ENCODE results near the gene NCOA3.

NCOA3 gene

GRCh38 chr20:47661714-47662113 lies 160.0 kb downstream of the NCOA3 start:
- WGBS (ENCODE audit: extremely low coverage, insufficient coverage, low lambda C conversion rate), result no CpG with 5 or more reads among the region's 7 CpGs
- Histone ChIP-seq H3K4me3 (ENCODE audit: low read length) (no peak overlapping the region), H3K23ac (ENCODE audit: low read length) (no peak overlapping the region), H4K8ac (ENCODE audit: low read depth, low read length) (no peak overlapping the region), H3K56ac (ENCODE audit: low read length) (no peak overlapping the region), H2BK120ac (ENCODE audit: low read depth, low read length) (no peak overlapping the region), H2BK15ac (replicated peaks; ENCODE audit: low read depth) (no peak overlapping the region), H3K18ac (ENCODE audit: low read length) (no peak overlapping the region), H3K27ac (ENCODE audit: low read depth, low read length) (no peak overlapping the region), H3K9ac (ENCODE audit: low read length) (no peak overlapping the region), H3K79me2 (ENCODE audit: control insufficient read depth, insufficient read depth, low read length) (no peaks in the 10 kb centered on the region), H2BK5ac (ENCODE audit: low read length) (no peak overlapping the region), H2AK5ac (ENCODE audit: low read length) (no peak overlapping the region), H3K79me1 (ENCODE audit: low read length) (no peaks in the 10 kb centered on the region), H3K4me1 (ENCODE audit: control insufficient read depth, low read depth, low read length) (no peaks in the 10 kb centered on the region), H3K4ac (ENCODE audit: low read depth, low read length) (no peak overlapping the region), H4K5ac (ENCODE audit: low read length) (no peak overlapping the region), H3K27me3 (ENCODE audit: insufficient read depth, low read length, poor library complexity) (no peaks in the 10 kb centered on the region), H3K4me2 (ENCODE audit: low read length) (no peak overlapping the region), H3K36me3 (ENCODE audit: control insufficient read depth, insufficient read depth, low read length) (no peaks in the 10 kb centered on the region)
- no peak for DNase-seq

DNA sequence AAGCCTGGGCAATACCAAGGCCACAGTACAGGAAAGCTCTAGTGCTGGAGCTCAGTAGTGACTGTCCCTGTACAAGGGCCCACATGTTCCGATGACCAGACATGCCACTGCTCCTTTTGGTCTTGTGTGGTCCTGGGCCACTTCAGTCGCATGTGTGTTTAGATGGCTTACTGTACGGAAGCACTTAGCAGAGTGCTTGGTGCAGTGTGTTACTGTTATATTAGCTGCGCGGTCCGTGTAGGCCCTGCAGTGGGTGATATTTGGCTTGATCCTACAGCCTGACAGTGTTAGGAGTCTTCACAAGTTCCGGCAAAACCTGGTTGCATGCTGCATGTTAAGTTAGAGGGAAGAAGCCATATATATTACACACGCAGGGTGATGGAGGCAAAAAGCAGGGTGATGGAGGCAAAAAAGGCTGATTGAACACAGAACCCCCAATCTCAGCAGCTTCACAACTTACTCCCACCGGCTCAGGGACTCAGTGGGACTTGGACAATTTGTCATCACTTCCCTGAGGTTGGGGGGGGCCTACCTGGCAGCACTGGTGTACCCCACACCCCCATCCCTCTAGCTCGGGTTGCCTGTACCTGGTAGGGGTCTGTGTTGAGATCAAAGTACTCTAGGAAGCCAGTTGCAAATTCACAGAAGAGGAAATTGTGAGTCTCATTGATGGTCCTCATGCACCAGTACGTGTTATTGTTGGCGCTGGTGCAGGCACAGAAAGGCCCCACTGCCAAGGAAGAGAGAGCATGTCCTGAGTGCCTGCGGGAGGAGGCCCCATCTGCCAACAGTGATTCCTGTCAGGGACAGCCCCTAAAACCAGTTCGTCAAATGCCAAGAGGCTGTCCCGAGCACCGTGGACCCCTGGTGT lies 161.0 kb downstream of the NCOA3 start:
- H3K27ac ChIP-seq (ENCODE audit: low read depth, low read length), result no peak overlapping the region
- H2BK15ac ChIP-seq (replicated peaks; ENCODE audit: low read depth), result no peak overlapping the region
- H3K79me1 ChIP-seq (ENCODE audit: low read length), result no peaks in the 10 kb centered on the region
- no peak overlapping the region for H3K4ac ChIP-seq (ENCODE audit: low read depth, low read length)
- no peak overlapping the region for H3K4me3 ChIP-seq (ENCODE audit: low read length)
- H3K79me2 ChIP-seq (ENCODE audit: control insufficient read depth, insufficient read depth, low read length), result no peaks in the 10 kb centered on the region
- no peaks in the 10 kb centered on the region for H3K36me3 ChIP-seq (ENCODE audit: control insufficient read depth, insufficient read depth, low read length)
- no peak overlapping the region for H3K9ac ChIP-seq (ENCODE audit: low read length)
- no peak overlapping the region for H2BK120ac ChIP-seq (ENCODE audit: low read depth, low read length)
- no peak overlapping the region for H2AK5ac ChIP-seq (ENCODE audit: low read length)
- no peak overlapping the region for H3K18ac ChIP-seq (ENCODE audit: low read length)
- H3K4me2 ChIP-seq (ENCODE audit: low read length), result no peak overlapping the region
- no peak overlapping the region for H4K8ac ChIP-seq (ENCODE audit: low read depth, low read length)
- no peak overlapping the region for H3K56ac ChIP-seq (ENCODE audit: low read length)
- DNase-seq, result no peak
- H3K4me1 ChIP-seq (ENCODE audit: control insufficient read depth, low read depth, low read length), result no peaks in the 10 kb centered on the region
- no CpG with 5 or more reads among the region's 16 CpGs for WGBS (ENCODE audit: extremely low coverage, insufficient coverage, low lambda C conversion rate)
- H3K23ac ChIP-seq (ENCODE audit: low read length), result no peak overlapping the region
- H4K5ac ChIP-seq (ENCODE audit: low read length), result no peak overlapping the region
- H2BK5ac ChIP-seq (ENCODE audit: low read length), result no peak overlapping the region
- H3K27me3 ChIP-seq (ENCODE audit: insufficient read depth, low read length, poor library complexity), result no peaks in the 10 kb centered on the region

DNA sequence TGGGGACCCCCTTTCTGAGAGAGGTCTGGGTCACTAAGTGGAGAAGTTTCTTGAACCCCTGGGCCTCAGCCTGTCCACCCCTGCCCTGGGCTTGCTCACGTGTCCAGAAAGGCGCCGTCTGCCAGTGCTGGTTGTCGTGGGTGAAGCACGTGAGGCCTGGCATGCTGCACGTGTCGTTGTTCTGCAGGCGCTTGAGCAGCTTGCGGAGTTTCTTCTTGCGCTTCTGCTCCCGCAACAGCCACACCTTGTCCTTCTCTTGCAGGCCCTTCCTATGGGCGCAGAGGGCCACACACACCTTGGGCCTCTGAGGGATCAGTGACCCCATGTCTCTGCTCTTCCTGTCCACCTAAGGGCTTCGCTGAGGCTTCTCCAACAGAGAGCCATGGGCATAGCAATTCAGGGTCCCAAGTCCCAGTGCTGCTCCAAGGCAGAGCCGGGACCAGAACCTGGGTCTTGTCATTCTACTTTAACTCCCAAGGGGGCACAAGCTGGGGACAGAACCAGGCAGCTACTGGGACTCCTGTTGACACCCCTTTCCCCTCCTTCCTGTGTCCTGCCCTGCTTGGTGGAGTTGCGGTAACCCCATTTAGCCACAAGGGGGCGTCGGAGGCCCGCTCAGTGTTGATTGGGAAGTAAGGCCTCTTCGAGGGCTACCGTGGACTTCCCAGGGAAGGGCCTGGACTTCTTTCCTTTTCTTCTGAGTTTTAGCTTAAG lies 161.8 kb downstream of the NCOA3 start:
- Histone ChIP-seq H3K56ac (ENCODE audit: low read length) (no peak overlapping the region), H3K79me1 (ENCODE audit: low read length) (no peaks in the 10 kb centered on the region), H3K36me3 (ENCODE audit: control insufficient read depth, insufficient read depth, low read length) (no peaks in the 10 kb centered on the region), H4K8ac (ENCODE audit: low read depth, low read length) (no peak overlapping the region), H2BK5ac (ENCODE audit: low read length) (no peak overlapping the region), H2AK5ac (ENCODE audit: low read length) (no peak overlapping the region), H3K9ac (ENCODE audit: low read length) (no peak overlapping the region), H3K4me1 (ENCODE audit: control insufficient read depth, low read depth, low read length) (no peaks in the 10 kb centered on the region), H2BK120ac (ENCODE audit: low read depth, low read length) (no peak overlapping the region), H3K27me3 (ENCODE audit: insufficient read depth, low read length, poor library complexity) (no peaks in the 10 kb centered on the region), H3K79me2 (ENCODE audit: control insufficient read depth, insufficient read depth, low read length) (no peaks in the 10 kb centered on the region), H3K27ac (ENCODE audit: low read depth, low read length) (no peak overlapping the region), H3K23ac (ENCODE audit: low read length) (no peak overlapping the region), H3K4me2 (ENCODE audit: low read length) (no peak overlapping the region), H3K18ac (ENCODE audit: low read length) (no peak overlapping the region), H3K4ac (ENCODE audit: low read depth, low read length) (no peak overlapping the region), H2BK15ac (replicated peaks; ENCODE audit: low read depth) (no peak overlapping the region), H4K5ac (ENCODE audit: low read length) (no peak overlapping the region), H3K4me3 (ENCODE audit: low read length) (no peak overlapping the region)
- WGBS (ENCODE audit: extremely low coverage, insufficient coverage, low lambda C conversion rate), result no CpG with 5 or more reads among the region's 20 CpGs
- peak; percentile 90 for DNase-seq

DNA sequence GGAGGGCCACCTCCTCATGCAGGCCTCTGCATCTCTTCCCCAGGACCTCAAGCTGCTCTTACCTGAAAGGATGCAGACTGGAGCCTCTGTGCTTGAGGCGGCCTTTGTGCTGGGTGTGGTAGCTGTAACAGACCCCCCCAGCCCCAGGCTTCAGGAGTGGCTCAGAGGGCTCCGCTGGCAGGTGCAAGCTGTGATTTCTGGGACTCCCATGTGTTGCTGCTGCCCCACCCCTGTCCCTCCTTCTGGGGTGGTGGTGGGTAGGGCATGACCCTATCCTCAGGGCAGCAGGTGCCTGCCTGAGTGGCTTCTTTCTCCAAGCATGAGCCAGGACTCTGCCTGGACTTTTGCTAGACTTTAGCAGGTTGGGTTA lies 162.4 kb downstream of the NCOA3 start:
- Histone ChIP-seq H2BK15ac (replicated peaks; ENCODE audit: low read depth) (no peak overlapping the region), H3K23ac (ENCODE audit: low read length) (no peak overlapping the region), H2AK5ac (ENCODE audit: low read length) (no peak overlapping the region), H3K4me2 (ENCODE audit: low read length) (no peak overlapping the region), H2BK120ac (ENCODE audit: low read depth, low read length) (no peak overlapping the region), H3K79me2 (ENCODE audit: control insufficient read depth, insufficient read depth, low read length) (no peaks in the 10 kb centered on the region), H3K4me1 (ENCODE audit: control insufficient read depth, low read depth, low read length) (no peaks in the 10 kb centered on the region), H3K36me3 (ENCODE audit: control insufficient read depth, insufficient read depth, low read length) (no peaks in the 10 kb centered on the region), H4K5ac (ENCODE audit: low read length) (no peak overlapping the region), H3K9ac (ENCODE audit: low read length) (no peak overlapping the region), H3K27ac (ENCODE audit: low read depth, low read length) (no peak overlapping the region), H3K27me3 (ENCODE audit: insufficient read depth, low read length, poor library complexity) (no peaks in the 10 kb centered on the region), H4K8ac (ENCODE audit: low read depth, low read length) (no peak overlapping the region), H3K79me1 (ENCODE audit: low read length) (no peaks in the 10 kb centered on the region), H3K4ac (ENCODE audit: low read depth, low read length) (no peak overlapping the region), H2BK5ac (ENCODE audit: low read length) (no peak overlapping the region), H3K4me3 (ENCODE audit: low read length) (no peak overlapping the region), H3K18ac (ENCODE audit: low read length) (no peak overlapping the region), H3K56ac (ENCODE audit: low read length) (no peak overlapping the region)
- WGBS (ENCODE audit: extremely low coverage, insufficient coverage, low lambda C conversion rate), result no CpG with 5 or more reads among the region's 2 CpGs
- DNase-seq, result no peak

DNA sequence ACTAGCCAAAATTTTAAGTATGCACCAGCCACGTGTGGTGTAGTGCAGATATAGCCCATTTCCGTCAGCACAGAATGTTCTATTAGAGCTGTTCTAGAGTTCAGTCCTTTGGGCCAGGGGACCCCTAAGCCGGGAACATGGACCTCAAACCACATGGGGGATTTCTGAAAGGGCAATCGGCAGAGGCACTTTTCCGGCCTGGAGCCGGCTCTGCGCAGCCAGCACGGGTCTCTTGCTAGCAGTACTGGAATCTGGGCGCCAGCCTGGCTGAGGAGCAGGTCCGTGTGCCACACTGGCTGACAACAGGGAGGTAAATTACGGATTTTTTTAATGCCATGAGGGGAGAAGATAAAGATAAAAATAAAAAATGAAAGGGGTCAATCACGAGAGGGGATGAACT lies 163.1 kb downstream of the NCOA3 start:
- Histone ChIP-seq H3K9ac (ENCODE audit: low read length) (no peak overlapping the region), H3K79me1 (ENCODE audit: low read length) (no peaks in the 10 kb centered on the region)
- WGBS (ENCODE audit: extremely low coverage, insufficient coverage, low lambda C conversion rate), result no CpG with 5 or more reads among the region's 12 CpGs

More for the DNA sequence above, 163.1 kb downstream of the NCOA3 start:
- Histone ChIP-seq H2BK120ac (ENCODE audit: low read depth, low read length) (no peak overlapping the region), H3K4me1 (ENCODE audit: control insufficient read depth, low read depth, low read length) (no peaks in the 10 kb centered on the region), H3K4me2 (ENCODE audit: low read length) (no peak overlapping the region), H3K56ac (ENCODE audit: low read length) (no peak overlapping the region), H3K79me2 (ENCODE audit: control insufficient read depth, insufficient read depth, low read length) (no peaks in the 10 kb centered on the region), H4K5ac (ENCODE audit: low read length) (no peak overlapping the region), H2AK5ac (ENCODE audit: low read length) (no peak overlapping the region), H2BK5ac (ENCODE audit: low read length) (no peak overlapping the region), H4K8ac (ENCODE audit: low read depth, low read length) (no peak overlapping the region), H3K36me3 (ENCODE audit: control insufficient read depth, insufficient read depth, low read length) (no peaks in the 10 kb centered on the region), H3K27ac (ENCODE audit: low read depth, low read length) (no peak overlapping the region), H3K18ac (ENCODE audit: low read length) (no peak overlapping the region), H3K4ac (ENCODE audit: low read depth, low read length) (no peak overlapping the region), H3K4me3 (ENCODE audit: low read length) (no peak overlapping the region), H3K23ac (ENCODE audit: low read length) (no peak overlapping the region), H2BK15ac (replicated peaks; ENCODE audit: low read depth) (no peak overlapping the region), H3K27me3 (ENCODE audit: insufficient read depth, low read length, poor library complexity) (no peaks in the 10 kb centered on the region)
- DNase-seq, result no peak

All from mesendoderm (in vitro differentiated cells).